HTERT RPE-1 (cell line): Measurements from ENCODE around the gene USP26.
"Not testable (repeated sequence)": the region's sequence is repeated elsewhere in the genome, so short reads cannot be mapped to it uniquely, and the experiment has no call there.

Source experiments
- in situ Hi-C: fragments of 300-500 bp; cut with MboI; formaldehyde crosslinking; loops from 4 replicates; pipeline ENCODE4 v1.14.3; 2020; ENCODE audit warnings: low sequenced_read_pairs

USP26 gene, protein sequence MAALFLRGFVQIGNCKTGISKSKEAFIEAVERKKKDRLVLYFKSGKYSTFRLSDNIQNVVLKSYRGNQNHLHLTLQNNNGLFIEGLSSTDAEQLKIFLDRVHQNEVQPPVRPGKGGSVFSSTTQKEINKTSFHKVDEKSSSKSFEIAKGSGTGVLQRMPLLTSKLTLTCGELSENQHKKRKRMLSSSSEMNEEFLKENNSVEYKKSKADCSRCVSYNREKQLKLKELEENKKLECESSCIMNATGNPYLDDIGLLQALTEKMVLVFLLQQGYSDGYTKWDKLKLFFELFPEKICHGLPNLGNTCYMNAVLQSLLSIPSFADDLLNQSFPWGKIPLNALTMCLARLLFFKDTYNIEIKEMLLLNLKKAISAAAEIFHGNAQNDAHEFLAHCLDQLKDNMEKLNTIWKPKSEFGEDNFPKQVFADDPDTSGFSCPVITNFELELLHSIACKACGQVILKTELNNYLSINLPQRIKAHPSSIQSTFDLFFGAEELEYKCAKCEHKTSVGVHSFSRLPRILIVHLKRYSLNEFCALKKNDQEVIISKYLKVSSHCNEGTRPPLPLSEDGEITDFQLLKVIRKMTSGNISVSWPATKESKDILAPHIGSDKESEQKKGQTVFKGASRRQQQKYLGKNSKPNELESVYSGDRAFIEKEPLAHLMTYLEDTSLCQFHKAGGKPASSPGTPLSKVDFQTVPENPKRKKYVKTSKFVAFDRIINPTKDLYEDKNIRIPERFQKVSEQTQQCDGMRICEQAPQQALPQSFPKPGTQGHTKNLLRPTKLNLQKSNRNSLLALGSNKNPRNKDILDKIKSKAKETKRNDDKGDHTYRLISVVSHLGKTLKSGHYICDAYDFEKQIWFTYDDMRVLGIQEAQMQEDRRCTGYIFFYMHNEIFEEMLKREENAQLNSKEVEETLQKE

DNA sequence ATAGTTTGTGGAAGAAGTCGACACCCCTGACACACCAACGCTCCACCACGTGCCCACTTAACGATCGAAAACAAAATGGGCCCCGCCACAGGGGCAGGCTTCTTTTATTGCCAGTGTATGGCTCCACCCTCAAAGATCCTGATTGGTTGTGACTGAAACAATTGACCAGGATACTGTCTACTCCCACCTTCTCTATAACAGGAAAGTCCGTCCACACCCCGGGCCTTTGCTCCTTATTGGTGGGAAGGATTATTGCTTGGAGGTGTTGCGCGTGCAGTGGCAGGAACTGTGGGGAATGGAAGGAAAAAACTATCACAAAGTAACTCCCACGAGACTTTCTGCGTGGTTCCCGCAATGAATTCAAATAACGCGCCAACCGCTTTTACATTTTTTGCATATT is at the start of gene USP26:
Gene USP26 (minus strand): TSS at position 79 of the 400 bp plus-strand sequence. CDS start 68,889 bp downstream, outside the sequence.
- in situ Hi-C loops, result no loop called here

DNA sequence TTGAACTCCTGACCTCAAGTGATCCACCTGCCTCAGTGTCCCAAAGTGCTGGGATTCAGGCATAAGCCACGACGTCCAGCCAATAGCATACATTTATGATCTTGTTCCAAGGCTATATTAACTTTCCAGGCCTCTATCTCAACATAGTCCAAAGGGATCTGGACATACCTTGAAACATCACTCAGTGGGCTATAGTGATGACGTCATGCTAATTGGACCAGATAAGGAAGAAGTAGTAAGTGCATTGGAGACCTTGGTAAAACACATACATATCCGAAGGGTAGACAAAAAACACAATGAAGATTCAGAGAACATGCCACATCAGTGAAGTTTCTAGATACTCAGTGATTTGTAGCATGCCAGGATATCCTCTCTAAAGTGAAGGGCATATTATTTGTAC is 37.4 kb upstream of the USP26 start:
- in situ Hi-C loops, result no loop called here

DNA sequence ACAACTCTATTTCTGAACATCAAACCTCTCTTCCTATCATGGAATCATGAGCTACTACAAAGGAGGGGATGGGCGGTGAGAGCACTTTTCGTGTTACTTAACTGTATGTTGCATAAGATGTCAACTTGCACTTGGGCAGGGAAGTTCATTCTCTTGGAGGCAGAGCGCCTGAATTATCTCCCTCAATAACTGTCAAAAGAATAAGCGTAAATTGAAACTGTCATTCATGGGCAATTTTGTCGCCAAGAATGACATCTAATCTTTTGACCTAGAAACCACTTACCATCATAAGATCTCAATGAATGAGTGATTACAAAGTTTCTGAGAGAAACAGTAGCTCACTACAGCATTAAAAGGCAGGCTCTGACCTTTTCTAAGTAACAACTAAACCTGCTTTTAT is 23.5 kb upstream of the USP26 start:
- in situ Hi-C loops, result no loop called here

DNA sequence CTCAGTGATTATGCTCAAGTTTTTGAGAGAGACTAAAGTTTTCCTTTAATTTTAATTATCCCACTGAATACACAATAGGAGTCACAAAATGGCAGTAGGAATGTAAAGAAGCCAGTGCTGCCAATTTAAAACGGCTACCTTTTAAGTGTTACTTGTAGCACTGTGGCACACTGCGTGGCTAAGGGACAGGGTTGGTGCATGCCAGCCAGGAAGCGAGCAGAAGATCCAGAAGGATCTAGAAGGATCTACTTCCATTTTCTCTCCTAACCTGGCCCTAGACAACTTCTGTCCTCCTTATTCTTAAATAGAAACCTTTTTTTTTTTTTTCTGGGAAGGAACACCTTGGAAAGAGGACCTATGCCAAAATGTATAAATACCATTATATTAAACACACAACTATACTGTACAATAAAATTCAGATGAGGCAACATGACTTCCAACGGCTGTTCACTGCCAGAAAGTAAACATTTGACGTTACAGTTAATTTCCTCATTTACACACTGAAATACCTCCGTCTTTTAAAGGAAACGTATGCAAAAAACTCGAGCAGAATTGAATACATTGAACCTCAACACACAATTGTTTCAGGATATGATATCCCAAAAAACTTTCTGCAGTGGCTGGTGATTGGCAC is 2.7 kb downstream of the USP26 start:
- in situ Hi-C loops, result no loop called here

DNA sequence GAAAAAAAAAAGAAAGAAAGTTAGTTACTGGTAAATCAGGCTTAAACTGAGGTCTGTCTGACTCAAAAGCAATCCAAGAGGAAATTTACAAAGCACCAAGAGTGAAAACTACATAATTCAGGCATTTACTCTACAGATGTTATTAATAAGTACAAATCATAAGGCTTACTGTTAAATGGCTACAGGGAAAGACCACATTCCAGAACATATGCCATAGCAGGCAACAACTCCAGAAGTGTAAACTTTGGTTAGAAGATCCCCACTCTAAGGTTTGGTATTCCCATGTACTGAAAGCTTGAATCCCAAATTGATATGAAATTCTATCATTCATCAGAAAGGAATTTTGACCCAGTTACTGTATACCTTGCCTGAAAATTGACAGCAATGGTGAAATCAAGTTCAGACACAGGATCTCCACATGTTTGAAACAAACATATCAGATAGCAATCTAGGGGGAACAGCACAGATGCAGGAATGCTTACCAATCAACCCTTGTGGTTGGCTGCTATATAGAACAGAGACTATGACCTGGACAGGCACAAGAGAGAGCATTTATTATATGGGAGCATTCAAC is 6.6 kb downstream of the USP26 start:
- in situ Hi-C loops, result no loop called here

DNA sequence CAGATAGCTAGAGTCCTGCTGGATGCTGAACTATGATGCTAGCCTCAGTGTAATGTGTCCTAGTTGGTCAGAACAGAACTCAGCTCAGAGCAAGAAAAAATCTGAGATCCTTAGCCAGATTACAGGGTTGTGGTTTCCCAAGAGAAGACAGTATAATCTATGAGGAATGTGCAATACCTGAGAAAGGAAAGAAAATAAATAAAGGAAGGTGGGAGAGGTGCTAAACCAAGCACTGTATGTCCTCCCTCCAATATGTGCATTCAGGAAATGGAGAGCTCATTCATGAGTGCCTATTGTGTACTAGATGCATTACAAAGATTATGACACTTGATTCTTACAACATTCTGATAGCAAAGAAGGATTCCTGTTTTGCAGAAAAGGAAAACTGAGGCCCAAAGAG is 7.5 kb downstream of the USP26 start:
- in situ Hi-C loops, result no loop called here

DNA sequence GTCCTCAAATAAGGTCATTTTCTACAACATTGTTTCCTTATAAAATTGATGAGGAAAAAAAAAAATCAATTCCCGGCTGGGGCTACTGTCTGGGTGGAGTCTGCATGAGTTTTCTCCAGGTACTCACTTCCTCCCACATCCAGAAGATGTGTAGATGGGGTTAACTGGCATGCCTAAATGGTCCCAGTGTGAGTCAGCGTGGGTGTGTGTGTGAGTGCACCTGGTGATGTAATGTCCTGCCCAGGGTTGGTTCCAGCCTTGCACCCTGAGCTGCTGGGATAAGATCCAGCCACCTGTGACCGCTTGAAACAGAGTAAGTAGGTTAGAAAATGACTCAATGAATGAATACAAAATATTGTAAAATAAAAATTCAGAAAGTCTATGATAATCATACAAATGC is 11.1 kb downstream of the USP26 start:
- in situ Hi-C loops, result no loop called here

DNA sequence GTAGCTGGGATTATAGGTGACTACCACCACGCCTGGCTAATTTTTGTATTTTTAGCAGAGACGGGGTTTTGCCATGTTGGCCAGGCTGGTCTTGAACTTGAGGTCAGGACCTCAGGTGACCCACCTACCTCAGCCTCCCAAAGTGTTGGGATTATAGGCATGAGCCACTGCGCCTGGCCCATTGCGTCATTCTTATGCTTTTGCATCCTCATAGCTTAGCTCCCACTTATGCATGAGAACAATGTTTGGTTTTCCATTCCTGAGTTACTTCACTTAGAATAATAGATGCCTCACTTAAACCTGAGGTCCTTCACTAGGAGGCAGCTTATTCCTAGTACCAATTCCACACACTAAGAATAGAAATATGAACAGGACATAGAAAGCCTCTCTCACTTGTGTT is 11.9 kb downstream of the USP26 start:
- in situ Hi-C loops, result not testable (repeated sequence)

DNA sequence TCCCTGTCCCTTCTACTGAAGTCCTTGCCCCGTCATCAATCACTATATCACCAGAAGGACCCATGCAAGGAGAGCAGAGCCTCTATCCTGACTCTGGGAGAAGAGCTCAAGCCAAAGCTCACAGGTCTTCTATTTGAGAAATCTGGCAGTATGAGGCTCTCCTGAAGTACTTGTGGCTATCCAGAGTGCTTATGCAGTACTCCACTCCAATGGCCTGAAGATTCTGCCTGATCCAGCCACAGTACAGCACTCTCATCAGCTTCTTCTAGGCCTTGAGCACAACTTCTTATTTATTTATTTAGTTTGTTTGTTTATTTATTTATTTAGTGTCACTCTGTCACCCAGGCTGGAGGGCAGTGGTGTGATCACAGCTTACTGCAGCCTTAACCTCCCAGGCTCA is 13.0 kb downstream of the USP26 start:
- in situ Hi-C loops, result no loop called here

DNA sequence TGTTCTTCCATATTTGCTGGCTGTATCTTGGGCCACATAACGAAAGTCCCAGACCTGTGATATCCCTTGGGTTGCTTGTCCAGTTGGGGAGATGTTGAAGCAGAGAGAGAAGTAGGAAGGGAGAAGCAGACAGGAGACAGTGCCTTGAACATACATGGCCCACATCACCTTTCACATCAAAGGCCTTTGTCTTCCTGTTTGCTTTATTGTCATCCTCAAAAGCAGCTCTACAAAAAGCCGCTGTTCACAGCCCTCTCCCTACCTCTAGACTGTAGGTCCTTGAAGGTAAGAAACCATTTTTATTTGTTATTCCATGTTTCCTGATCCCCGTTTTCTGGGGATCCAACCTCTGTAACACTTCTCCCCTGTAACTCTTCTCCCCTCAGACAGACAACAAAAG is 14.9 kb downstream of the USP26 start:
- in situ Hi-C loops, result no loop called here

DNA sequence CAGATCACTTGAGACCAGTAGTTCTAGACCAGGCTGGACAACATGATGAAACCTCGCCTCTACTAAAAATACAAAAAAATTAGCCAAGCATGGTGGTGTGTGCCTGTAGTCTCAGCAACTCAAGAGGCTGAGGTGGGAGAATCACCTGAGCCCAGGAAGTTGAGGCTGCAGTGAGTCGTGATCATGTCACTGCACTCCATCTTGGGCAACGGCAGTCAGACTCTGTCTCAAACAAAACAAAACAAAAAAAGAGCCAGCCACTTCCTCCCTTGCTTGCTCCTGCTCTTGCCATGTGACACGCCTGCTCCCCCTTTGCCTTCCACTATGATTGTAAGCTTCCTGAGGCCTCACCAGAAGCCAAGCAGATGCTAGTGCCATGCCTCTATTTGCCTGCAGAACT is 19.1 kb downstream of the USP26 start:
- in situ Hi-C loops, result not testable (repeated sequence)

DNA sequence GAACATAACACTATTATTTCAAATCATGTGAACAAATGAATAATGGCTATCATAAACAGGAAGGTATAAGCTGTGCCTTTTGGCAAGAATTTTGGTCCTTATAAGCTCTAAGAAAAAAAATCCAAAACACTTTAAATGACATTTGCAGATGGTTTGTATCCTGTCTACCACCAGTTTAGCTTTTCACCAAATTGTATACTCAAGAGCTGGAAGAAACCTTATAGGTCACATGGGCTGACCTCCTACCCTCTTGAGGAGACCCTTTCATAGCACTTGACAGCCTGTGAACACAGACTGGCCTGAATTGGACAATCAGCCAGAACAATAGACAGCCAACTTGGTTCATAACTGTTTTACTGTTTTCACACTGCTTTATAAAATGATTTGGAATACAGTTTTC is 24.3 kb downstream of the USP26 start:
- in situ Hi-C loops, result no loop called here

DNA sequence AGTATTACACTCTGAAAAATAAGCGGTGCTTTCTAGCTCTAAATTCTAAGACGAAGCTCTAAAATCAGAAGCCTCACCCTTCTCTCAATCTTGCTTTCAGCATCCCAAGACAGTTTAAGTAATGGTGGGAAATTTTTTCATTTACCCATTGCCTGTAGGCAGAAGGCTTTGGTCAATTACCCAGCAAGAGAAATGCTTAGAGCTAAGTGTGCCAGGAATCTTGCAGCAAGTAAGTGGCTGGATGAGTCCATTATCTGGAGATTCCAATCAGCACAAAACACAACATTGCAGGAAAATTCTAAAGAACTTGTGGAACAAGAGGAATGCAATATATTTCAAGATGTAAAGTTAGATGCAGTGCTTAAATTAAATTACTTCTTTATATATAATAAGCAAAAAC is 28.4 kb downstream of the USP26 start:
- in situ Hi-C loops, result no loop called here

DNA sequence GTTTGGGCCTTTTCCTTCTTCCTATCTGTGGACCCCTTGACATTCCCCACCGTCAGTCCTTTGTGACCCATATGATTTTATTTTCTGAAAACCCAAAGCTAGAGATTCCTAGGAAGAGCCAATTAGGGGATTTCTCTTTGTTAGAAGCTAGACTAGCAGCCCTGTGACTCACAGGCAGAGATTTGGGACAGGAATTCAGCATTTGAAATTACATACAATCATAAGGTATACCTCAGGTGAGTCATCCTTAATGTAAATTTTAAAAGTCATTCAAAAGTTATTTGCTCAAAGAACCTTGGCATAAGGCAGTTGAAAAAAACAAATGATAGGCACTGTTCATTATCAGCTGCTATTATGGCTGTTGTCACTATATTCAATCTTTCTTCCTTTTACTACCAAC is 40.6 kb downstream of the USP26 start:
- in situ Hi-C loops, result no loop called here

DNA sequence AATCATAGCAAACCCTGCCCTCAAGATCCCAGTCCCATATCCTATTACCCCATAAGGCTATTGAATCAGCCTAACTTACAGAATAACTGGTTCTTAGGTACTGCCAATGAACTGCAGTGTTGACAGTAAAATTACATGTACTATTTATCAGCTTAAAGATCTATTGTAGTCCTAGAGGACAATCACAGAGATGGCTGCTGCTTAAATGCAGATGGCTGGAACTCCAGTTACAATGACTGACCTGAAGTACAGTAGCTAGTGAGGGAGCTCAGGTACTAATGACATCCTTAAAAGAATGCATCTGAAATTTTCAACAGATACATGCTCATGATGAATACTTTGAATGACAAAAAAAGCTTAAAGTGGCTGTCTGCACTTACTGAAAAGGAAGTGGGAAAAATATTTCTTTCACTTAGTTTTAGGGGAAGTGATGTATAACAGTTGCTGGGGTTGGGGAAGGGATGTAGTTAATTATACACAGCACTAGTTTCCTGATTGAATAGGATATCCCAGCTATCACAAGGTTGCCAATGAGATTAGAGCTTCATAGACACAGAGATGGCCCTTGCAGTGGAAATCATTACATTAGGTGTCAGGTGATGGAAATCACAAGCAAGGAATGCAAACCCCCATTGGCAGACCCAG is 42.0 kb downstream of the USP26 start:
- in situ Hi-C loops, result no loop called here

DNA sequence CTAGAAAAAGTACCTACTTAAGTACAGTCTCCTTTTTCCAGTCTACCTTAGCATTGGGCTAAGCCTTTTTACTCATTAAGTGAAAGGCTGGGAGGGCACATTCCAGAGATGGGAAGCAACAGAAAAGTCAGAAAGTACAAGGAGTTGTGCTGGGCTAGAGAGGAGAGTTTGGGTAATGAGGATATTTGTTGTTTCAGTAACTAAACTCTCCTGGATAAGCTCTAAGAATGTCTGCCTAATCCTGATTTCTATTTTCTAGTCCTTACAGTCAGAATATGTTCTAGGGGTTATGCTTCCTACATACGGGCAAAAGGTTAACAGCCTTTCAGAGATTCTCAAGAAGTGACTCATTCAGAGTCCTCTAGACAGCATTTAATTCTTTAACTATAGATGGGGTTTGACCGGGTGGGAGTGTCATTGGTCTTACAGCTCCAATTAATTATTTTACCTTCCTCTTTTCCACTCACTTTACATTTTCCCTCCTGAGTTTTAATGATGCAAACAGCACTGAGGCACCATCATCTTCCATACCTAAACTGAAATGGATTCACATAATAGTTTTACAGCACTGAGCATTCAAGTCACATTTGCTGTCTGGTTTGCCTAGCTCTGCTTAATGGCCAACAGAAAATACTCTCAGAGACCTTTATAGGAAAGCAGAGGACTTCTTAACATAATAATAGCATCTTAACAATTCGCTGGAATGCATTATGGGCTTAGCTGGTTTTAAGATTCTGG is 42.9 kb downstream of the USP26 start:
- in situ Hi-C loops, result no loop called here

DNA sequence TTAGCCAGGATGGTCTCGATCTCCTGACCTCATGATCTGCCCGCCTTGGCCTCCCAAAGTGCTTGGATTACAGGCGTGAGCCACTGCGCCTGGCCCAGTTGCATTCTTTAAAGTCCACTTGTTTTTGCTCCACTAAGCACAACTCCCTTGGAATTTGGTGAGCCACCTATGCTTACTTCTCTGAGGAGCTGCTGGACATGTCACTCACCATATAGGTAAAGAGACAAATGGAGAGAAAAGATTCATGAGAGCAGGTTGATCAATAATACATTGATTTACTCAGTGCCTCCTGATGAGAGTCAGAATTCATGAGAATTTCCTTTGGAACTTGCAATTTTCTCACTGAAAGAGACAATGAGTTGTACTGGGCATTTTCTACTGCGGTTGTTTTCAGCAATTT is 48.2 kb downstream of the USP26 start:
- in situ Hi-C loops, result no loop called here

DNA sequence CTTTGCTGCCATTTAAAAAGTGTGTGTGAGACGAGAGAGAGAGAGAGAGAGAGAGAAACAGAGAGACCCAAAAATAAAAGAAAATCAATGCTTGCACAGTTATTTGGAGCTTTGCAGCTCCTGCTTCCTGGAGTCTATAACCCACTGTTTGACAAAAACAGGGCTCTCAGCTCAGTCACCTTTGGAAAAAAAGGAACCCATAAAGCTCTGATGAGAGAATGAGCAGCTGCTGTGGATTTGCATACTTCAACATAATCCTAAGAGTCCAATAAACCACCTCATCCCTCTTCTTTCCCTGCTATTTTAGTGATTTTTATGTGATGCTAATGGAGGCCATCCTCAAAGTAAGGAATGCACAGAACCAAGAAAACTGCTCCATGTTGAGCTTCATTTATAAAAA is 50.3 kb downstream of the USP26 start:
- in situ Hi-C loops, result no loop called here

DNA sequence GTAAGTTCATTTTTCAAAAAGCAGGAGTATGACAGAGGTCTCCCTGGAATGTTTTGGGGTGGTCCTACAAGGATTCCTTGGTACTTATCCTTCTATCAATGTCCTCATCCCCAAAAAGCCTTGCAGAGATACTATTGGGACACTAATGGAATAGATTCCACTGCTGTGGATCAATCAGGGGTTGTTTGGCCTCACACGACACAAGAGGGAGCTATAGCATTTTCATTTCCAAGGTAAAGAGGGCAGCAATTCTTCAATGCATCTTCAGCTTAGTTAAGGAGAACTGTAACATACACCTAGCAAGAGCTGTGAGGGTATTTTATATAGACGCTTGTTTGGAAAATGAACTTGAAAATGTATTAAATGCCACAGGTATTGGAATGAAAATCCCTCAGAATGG is 50.9 kb downstream of the USP26 start:
- in situ Hi-C loops, result no loop called here

DNA sequence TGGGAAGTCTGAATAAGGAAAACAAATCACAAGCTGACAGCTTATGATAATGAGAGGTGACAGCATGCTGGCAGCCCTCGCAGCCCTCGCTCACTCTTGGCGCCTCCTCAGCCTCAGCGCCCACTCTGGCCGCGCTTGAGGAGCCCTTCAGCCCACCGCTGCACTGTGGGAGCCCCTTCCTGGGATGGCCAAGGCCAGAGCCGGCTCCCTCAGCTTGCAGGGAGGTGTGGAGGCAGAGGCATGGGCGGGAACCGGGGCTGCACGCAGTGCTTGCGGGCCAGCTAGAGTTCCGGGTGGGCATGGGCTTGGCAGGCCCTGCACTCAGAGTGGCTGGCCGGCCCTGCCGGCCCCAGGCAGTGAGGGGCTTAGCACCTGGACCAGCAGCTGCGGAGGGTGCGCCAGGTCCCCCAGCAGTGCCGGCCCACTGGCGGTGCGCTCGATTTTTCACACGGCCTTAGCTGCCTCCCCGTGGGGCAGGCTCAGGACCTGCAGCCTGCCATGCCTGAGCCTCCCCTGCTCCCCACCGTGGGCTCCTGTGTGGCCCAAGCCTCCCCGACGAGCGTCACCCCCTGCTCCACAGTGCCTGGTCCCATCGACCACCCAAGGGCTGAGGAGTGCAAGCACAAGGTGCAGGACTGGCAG is 52.6 kb downstream of the USP26 start:
- in situ Hi-C loops, result not testable (repeated sequence)
